HL-60 (cell line): ENCODE data around the gene UNK.

Experiments
- POLR2AphosphoS5 ChIP-seq: IDR thresholded peaks from 2 replicates; pipeline ENCODE4 v1.6.1; 2012; ENCODE audit warnings: low read depth
- TF ChIP-seq, protein P1 (sequence below): IDR thresholded peaks from one replicate; pipeline ENCODE4 v1.5.1; 2011; ENCODE audit warnings: low read length, control low read depth, inconsistent platforms; ENCODE audit not compliant: insufficient read depth
- TF ChIP-seq, protein P2 (sequence below): IDR thresholded peaks from 2 replicates; pipeline ENCODE4 v1.6.1; 2012; ENCODE audit warnings: low read depth; ENCODE audit not compliant: insufficient replicate concordance

DNA sequence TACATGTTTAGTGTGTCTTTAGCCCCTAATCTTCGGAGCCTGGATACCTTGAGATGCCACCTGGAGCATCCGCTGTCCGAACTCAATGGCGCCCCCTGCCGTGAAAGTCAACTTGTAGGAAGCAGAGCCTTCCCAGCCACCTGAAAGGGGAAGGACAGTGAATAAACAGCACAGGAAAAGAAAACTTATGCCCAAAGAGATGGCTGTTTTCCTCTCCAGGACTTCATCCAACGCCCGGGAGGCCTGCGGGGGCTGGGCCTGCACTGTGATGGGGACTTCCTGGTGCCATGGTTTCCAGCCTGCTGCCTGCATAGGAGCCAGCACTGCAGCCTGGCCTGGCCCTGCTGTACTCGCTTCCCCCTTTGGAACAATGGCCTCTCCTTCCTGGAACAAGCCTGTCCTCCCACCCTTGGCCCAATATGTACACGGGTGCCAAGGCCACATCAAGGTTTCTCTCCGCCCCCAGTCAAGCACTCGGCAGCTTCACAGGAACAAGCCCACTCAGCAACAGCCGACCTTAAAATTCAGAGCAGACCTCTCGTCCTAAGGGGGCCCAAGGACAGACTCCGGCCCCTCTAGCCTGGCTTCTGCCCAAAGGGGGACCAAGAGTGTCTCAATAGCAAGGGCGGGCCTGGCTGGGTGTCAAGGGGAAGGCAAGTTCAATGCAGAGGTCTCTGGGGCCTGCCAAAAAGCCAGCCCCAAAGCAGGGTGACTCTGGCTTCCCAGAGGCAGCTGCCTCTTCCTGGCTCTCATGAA is 64.1 kb downstream of the UNK start:
- TF ChIP-seq, protein P1, sequence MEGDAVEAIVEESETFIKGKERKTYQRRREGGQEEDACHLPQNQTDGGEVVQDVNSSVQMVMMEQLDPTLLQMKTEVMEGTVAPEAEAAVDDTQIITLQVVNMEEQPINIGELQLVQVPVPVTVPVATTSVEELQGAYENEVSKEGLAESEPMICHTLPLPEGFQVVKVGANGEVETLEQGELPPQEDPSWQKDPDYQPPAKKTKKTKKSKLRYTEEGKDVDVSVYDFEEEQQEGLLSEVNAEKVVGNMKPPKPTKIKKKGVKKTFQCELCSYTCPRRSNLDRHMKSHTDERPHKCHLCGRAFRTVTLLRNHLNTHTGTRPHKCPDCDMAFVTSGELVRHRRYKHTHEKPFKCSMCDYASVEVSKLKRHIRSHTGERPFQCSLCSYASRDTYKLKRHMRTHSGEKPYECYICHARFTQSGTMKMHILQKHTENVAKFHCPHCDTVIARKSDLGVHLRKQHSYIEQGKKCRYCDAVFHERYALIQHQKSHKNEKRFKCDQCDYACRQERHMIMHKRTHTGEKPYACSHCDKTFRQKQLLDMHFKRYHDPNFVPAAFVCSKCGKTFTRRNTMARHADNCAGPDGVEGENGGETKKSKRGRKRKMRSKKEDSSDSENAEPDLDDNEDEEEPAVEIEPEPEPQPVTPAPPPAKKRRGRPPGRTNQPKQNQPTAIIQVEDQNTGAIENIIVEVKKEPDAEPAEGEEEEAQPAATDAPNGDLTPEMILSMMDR, result peak; percentile 77
- no peak for TF ChIP-seq POLR2AphosphoS5
- TF ChIP-seq, protein P2, sequence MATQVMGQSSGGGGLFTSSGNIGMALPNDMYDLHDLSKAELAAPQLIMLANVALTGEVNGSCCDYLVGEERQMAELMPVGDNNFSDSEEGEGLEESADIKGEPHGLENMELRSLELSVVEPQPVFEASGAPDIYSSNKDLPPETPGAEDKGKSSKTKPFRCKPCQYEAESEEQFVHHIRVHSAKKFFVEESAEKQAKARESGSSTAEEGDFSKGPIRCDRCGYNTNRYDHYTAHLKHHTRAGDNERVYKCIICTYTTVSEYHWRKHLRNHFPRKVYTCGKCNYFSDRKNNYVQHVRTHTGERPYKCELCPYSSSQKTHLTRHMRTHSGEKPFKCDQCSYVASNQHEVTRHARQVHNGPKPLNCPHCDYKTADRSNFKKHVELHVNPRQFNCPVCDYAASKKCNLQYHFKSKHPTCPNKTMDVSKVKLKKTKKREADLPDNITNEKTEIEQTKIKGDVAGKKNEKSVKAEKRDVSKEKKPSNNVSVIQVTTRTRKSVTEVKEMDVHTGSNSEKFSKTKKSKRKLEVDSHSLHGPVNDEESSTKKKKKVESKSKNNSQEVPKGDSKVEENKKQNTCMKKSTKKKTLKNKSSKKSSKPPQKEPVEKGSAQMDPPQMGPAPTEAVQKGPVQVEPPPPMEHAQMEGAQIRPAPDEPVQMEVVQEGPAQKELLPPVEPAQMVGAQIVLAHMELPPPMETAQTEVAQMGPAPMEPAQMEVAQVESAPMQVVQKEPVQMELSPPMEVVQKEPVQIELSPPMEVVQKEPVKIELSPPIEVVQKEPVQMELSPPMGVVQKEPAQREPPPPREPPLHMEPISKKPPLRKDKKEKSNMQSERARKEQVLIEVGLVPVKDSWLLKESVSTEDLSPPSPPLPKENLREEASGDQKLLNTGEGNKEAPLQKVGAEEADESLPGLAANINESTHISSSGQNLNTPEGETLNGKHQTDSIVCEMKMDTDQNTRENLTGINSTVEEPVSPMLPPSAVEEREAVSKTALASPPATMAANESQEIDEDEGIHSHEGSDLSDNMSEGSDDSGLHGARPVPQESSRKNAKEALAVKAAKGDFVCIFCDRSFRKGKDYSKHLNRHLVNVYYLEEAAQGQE, result no peak
